ENCODE measurements around the gene ADAMTS17. TPM values are rescaled to one million over a fixed set of nuclear protein-coding genes. Genes with fewer than 3 reads are reported as not detected.

Gene ADAMTS17
- total RNA-seq, 1 experiment from 2014 or later = 4.2 TPM

DNA sequence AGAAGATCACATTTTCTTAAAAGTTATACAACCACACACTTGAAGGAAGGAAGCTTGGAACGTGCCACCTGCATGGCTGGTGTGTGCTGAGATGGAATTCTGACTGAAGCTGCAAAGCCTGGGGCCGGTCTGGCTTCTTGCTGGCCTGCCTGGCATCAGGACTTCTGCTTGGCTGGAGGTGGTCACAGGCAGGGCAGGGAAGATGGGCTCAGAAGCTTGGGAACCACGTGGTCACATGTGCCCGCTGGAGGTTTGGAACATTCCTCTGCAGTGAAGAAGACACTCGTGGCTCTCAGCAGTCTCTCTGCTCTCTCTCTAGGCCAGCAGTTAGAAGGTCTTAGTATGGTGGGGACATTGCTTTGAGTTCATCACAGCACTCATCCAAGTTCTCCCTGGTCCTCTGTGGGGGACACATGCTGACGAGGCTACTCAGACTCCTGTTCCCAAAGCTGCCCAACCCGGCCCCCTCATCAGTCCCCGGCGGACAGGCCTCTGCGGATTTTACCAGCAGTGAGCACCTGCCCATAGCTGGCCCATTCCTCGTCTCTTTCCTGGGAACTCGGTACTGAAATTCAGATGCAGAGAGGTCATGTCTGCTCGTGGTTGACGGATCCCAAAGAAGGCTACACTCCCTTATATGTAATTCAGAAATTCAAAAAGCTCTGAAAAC lies 229.0 kb downstream of the ADAMTS17 start:
- ChIA-PET CTCF (no interaction called here), RAD21 (ENCODE audit: low non-redundant PET in 1 of 2, low total read pairs in 2 of 2, uncharacterized antibody in 2 of 2, unreplicated experiment in 2 of 2) (no interaction called here), POLR2A (no interaction called here)
- Histone ChIP-seq H4K20me1 (ENCODE audit: insufficient read depth) (no peaks in the 10 kb centered on the region), H3K4me2 (ENCODE audit: low read length) (no peak overlapping the region), H2AFZ (ENCODE audit: low read depth, low read length, poor library complexity, severe bottlenecking) (no peak overlapping the region), H3K4me1 (ENCODE audit: control insufficient read depth in 1 of 2, insufficient read depth in 2 of 2, low read length in 2 of 2) (peaks cover 21 to 36% of the 10 kb centered on the region in 2 experiments), H3K36me3 (ENCODE audit: control insufficient read depth in 1 of 2, insufficient read depth in 2 of 2, low read length in 2 of 2) (no peaks in the 10 kb centered on the region), H3K27me3 (ENCODE audit: insufficient read depth, low read length) (no peaks in the 10 kb centered on the region), H3K9me2 (ENCODE audit: insufficient read depth) (no peaks in the 10 kb centered on the region), H3K9ac (ENCODE audit: low read length) (no peak overlapping the region), H3K4me3 (replicated peaks in 1 of 2; ENCODE audit: low read depth in 1 of 2, low read length in 2 of 2) (no peak overlapping the region), H3K79me2 (ENCODE audit: insufficient read depth, low read length) (no peaks in the 10 kb centered on the region), H3K27ac (ENCODE audit: low read depth, low read length) (no peak overlapping the region), H3K9me3 (ENCODE audit: control insufficient read depth in 1 of 2, insufficient read depth in 1 of 2, low read depth in 1 of 2, low read length in 2 of 2) (no peaks in the 10 kb centered on the region)
- intact Hi-C loops (cut with micrococcal nuclease) = no loop called here
- TF ChIP-seq, protein P1, sequence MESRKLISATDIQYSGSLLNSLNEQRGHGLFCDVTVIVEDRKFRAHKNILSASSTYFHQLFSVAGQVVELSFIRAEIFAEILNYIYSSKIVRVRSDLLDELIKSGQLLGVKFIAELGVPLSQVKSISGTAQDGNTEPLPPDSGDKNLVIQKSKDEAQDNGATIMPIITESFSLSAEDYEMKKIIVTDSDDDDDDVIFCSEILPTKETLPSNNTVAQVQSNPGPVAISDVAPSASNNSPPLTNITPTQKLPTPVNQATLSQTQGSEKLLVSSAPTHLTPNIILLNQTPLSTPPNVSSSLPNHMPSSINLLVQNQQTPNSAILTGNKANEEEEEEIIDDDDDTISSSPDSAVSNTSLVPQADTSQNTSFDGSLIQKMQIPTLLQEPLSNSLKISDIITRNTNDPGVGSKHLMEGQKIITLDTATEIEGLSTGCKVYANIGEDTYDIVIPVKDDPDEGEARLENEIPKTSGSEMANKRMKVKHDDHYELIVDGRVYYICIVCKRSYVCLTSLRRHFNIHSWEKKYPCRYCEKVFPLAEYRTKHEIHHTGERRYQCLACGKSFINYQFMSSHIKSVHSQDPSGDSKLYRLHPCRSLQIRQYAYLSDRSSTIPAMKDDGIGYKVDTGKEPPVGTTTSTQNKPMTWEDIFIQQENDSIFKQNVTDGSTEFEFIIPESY (IDR thresholded peaks at IDR 0.05; ENCODE audit: extremely low read depth, insufficient replicate concordance, low read length) = no peak
- TF ChIP-seq, protein P2, sequence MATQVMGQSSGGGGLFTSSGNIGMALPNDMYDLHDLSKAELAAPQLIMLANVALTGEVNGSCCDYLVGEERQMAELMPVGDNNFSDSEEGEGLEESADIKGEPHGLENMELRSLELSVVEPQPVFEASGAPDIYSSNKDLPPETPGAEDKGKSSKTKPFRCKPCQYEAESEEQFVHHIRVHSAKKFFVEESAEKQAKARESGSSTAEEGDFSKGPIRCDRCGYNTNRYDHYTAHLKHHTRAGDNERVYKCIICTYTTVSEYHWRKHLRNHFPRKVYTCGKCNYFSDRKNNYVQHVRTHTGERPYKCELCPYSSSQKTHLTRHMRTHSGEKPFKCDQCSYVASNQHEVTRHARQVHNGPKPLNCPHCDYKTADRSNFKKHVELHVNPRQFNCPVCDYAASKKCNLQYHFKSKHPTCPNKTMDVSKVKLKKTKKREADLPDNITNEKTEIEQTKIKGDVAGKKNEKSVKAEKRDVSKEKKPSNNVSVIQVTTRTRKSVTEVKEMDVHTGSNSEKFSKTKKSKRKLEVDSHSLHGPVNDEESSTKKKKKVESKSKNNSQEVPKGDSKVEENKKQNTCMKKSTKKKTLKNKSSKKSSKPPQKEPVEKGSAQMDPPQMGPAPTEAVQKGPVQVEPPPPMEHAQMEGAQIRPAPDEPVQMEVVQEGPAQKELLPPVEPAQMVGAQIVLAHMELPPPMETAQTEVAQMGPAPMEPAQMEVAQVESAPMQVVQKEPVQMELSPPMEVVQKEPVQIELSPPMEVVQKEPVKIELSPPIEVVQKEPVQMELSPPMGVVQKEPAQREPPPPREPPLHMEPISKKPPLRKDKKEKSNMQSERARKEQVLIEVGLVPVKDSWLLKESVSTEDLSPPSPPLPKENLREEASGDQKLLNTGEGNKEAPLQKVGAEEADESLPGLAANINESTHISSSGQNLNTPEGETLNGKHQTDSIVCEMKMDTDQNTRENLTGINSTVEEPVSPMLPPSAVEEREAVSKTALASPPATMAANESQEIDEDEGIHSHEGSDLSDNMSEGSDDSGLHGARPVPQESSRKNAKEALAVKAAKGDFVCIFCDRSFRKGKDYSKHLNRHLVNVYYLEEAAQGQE (IDR thresholded peaks at IDR 0.05; ENCODE audit: low read depth) = no peak
- ATAC-seq = no peak
- DNase-seq (ENCODE audit: low read depth, low spot score) = no peak
- BruUV-seq (replicated peaks) = no TSS peak

All from HCT116 (cell line).